RPMI8226 (cell line): Measurements from ENCODE around the gene ALX4.

Source experiments
- DNase-seq: peaks from one replicate; pipeline ENCODE4 v3.0.0-alpha.2; 2015

ALX4 gene

DNA sequence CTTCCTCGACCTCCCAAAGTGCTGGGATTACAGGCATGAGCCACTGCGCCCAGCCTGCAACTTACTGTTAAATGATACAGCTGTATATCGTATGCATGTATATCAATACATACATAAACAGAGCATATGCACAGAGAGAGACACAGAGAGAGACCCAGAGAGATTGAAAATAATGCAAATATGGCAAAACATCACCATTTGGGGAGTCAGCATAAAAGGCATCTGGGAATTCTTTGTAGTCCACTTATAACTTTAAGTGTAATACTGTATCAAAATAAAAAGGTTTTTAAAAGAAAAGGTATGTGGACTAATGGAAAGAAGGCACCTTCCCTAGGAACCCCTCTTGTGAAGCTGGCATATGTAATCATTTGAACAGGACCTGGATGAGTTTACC lies 21.8 kb downstream of the ALX4 start:
- DNase-seq: no peak

DNA sequence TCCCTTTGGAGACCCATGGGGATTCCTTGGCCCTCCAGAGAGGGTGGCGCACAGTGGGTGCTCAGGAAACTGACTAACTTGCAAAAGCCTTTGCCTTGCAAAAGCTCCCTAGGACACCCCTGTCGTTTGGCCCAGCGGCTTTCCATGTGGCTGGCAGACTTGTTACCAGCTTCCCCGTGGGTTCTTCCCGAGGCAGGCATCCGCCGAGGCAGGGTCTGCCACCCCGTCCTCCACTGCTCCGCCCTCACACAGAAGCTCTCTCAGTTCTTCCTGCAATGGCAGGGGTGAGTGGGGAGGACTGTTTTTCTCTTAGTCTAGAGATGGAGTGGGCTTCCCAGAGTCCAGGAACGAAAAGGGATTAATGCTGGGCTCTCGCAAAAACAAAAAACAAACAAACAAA lies 23.0 kb downstream of the ALX4 start:
- DNase-seq: no peak

DNA sequence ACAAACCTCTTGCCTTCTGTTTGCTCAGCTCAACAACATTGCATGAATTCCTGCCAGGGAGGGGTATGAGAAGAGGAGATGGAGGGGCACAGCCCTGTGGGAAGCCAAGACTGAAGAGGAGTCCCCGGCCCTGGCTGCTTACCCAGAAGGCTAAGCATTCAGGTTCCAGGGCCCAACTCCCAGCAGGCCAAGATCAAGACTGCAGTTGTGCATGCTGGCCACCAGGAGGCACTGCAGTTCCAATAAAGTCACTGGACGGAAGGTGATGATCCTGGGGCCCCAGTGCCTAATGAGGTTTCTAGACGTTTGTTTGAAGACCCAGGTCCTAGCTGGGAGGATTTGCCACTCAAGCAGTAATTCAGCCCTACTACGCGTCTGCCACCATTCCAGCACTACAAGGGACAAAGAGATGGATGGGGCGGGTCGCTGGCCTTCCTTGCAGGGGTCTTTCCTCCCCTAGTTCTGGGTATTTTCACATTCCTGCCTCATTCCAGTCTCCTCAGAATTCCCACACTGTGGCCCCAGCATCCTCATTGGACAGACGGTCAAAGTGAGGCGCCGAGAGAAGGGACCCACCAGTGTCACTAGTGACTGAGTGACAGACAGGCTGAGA lies 23.6 kb downstream of the ALX4 start:
- peak; percentile 57 for DNase-seq

DNA sequence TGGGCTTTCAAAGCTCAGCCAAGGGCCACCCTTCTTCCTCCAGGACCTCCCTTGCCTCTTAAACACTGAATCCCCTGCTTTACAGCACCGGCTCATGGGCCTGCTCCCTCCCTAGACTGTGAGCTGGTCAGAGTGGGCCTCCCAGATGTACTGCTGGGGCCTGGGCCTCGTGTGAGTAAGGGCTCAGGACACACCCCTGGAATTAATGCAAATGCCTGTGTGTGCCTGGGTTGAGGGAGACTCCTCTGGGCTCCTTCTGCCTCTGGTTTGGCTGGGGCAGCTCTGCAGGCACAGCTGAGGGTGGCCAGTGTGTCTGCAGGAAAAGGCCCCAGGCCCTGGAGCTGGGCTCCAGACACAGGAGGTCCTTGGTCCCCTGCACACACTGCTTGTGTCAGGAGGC lies 24.2 kb downstream of the ALX4 start:
- no peak for DNase-seq

DNA sequence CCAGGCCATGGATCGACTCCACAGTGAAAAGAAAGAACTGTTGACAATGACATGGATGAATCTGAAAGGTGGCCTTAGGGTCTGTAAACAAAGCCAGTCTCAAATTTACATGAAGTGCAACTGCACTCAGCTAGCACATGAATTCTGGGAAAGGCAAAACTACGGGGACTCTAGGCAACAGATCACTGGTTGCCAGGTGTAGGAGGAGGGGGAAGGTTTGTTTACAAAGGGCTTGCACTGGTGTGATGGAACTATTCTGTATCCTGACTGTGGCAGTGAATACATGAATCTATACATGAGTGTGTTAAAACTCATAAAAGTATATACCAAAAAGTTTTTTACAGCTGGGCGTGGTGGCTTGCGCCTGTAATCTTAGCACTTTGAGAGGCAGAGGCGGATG lies 27.3 kb downstream of the ALX4 start:
- DNase-seq: no peak

DNA sequence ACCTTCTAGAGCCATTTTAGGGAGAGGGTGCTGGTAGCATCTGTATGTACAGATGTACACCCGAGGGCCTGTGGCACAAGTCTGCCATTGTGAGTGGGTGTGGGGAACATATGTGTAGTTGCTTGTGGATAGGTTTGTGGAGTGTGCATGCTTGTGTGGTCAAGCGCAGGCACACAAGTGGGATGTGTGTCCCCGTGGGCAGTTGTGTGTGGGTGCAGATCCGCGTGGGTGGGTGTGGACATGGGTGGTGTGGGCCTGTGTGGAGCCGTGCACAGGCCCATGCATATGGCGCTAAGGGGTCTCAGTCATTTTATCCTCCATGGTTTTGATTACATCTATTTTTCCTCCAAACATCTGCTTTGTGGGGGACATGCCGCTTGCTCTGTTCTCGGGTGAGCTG lies 28.8 kb downstream of the ALX4 start:
- no peak for DNase-seq

DNA sequence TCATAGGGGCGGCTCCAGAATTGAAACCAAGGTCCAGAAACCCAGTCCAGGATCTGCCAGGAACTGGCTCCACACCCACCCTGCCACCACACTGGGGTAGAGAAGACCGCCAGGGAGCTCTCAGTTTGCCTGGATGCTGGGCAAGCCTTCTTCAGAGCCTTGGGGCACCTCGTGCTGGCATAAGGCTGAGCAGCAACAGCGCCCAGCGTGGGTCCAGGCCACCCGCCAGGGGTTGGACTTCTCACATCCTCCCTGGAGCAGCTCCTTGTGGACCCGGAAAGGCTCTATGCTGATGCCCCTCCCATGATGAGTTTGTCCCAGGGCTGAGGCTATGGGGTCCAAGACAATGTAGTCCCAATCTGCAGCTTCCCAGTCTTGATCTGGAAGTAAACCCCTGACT lies 29.7 kb downstream of the ALX4 start:
- DNase-seq: no peak

DNA sequence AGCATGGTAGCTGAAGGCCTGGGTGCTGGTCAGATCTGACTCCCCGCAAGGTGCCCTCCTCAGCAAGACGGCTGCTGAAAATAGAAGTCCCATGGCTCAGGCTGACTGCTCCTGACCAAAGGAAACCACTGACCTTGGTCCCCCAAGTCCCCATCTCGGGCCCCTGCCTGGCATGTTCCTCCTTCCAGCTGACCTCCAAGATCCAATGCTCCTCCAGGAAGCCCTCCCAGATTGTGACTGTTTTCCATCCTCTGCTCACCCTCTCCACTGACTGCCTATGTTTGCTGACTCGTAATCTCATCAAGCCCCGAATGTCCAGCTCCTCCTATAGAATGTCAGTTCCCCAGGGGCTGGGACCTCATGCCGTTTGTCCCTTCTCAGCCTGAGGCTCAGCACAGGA lies 30.5 kb downstream of the ALX4 start:
- DNase-seq: no peak

DNA sequence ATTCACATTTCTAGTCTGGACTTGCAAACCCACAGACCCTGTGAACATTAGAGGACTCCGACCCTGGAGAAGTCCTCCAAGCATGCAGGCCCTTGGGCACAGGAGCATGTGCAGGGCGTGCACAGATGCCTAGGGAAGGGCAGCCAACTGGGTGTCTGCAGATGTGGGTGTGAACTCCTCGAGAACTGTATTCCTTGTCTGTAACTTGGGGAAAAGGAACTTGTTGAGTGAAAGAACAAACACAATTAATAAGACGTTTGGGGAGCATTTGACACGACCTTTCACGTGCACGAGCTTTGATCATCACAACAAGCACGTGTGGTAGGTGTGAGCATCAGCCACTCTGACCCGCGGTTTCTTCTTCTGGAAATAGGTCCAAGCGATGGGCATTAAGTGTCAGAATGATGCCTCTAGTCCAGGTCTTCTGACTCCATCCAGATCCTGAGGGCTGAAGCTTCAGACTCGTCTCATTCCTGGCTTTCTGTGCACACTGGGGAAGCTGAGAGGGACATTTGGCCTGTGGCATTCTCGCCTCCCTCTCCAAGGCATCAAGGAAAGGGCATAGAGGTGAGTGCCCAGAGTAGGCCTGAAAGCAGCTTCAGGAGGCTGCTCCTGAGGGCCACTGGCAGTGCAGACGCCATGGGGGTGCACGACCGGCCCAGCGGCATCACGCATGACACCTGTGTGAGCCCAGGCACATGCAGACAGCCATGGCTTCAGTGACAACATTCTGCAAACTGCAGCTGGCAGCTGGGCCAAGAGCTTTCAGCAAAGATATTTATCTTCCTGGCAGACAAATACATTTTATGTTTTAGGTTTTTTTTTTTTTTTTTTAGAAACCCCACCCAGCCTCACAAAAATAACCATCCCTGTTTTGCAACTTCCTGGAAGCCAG lies 32.5 kb downstream of the ALX4 start:
- peak; percentile 23 for DNase-seq

DNA sequence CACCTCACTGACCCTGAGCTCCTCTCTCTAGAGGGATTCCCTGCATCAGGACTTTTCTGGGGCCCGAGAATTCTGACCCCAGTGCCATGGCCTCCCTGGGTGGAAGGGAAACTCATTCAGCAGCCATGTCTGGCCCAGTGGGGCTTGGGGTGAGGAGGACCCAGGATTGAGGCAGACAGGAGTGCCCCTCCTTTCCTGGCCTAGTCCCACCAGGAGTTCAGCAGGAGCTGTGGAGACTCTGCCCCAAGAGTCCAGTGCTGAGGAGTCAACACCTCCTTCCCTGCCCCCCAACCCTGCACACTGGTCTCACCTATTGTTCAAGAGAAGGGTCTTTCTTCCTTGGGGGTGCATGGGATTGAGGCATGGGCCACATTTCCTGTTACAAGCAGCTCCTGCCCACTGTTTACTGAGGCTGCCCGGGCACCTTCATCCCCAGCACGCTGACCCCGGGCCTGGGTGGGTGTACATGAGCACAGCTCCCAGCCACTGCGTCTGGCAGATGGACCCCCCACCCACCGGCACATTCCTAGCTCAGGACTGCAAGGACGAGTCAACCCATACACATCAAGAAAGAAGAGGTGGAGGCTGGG lies 33.9 kb downstream of the ALX4 start:
- no peak for DNase-seq

DNA sequence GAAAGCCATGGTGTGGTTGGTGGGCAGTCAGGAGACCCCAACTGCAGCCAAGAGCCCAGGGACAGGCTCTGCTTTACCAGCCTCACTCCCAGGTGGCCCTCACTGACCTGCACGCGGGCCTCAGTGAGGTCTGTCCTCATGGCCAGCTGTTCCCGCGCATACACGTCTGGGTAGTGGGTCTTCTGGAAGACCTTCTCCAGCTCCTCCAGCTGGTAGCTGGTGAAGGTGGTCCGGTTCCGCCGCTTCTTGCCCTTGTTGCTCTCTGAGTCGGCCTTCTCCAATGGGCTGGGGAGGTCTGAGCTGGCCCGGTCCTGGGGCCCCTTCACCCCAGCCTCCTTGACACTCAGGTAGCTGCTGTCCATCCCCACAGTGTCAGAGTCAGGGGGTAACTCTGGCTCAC lies 34.7 kb downstream of the ALX4 start:
- no peak for DNase-seq

DNA sequence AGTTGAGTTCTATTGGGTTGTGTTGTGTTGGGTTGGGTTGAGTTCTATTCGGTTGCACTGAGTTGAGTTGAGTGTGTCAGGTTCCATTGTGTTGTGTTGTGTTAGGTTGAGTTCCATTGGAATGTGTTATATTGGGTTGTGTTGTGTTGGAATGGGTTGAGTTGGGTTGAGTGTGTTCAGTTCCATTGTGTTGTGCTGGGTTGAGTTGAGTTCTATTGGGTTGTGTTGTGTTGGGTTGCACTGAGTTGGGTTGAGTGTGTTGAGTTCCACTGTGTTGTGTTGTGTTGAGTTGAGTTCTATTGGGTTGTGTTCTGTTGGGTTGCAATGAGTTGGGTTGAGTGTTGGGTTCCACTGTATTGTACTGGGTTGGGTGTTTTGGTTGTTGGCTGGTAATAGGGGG lies 35.5 kb downstream of the ALX4 start:
- no peak for DNase-seq

DNA sequence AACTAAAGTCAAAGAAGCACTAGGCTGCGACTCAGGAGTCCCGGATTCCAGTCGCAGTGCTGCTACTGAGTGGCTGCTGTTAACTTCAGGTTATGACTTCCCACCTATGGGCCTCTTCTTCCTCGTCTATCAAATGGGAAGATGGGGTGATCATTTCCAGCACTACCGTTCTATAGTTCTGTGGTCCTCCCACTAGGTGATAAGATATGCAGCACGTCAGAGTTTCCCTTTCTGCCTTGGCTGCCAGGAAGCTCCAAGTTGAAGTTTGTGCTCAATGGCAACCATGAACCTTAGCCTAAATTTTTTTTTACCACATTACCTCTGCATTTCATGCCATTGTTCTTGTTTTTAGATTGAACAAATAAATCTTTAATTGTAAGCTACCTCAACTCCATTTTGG lies 38.7 kb downstream of the ALX4 start:
- no peak for DNase-seq

DNA sequence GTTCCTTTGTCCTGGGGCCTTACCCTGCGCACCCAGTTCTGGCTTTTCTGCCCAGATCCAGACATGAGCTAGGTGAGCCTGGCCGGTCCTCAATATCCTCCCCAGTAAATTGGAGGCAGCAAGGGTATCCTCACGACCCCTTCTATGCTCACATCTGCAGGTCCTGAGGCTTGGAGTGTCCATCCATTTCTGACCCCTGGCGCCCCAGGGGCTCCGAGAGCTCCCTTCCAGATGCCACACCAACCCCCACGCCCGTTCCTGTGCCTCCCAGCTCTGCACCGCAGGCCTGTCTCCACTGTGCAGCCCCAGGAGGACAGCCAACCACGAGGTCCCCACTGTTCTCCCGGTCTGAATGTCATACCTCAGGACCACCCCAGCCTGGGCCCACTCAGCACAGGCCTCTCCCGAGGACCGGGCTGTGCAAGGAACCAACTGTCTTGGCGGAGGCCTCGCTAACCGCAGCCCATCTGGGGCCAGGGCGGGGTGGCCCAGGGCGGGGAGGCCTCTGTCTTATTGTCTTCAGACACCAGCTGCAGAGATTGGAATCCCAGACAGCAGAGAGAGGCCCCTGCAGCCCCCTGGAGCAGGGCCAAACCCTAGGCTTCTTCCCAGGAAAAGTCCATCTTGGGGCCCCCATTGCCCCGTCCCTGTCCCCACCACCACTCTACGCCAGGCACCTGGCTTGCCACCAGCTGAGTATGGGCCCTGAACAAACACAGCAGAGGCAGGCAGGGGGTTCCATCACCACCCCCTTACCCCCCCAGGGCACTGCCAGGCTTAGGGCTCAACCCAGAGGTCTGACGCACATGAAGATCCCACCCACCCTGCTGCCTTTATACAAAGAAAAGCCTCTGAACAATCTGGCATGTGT lies 39.3 kb downstream of the ALX4 start:
- peak; percentile 33 for DNase-seq

DNA sequence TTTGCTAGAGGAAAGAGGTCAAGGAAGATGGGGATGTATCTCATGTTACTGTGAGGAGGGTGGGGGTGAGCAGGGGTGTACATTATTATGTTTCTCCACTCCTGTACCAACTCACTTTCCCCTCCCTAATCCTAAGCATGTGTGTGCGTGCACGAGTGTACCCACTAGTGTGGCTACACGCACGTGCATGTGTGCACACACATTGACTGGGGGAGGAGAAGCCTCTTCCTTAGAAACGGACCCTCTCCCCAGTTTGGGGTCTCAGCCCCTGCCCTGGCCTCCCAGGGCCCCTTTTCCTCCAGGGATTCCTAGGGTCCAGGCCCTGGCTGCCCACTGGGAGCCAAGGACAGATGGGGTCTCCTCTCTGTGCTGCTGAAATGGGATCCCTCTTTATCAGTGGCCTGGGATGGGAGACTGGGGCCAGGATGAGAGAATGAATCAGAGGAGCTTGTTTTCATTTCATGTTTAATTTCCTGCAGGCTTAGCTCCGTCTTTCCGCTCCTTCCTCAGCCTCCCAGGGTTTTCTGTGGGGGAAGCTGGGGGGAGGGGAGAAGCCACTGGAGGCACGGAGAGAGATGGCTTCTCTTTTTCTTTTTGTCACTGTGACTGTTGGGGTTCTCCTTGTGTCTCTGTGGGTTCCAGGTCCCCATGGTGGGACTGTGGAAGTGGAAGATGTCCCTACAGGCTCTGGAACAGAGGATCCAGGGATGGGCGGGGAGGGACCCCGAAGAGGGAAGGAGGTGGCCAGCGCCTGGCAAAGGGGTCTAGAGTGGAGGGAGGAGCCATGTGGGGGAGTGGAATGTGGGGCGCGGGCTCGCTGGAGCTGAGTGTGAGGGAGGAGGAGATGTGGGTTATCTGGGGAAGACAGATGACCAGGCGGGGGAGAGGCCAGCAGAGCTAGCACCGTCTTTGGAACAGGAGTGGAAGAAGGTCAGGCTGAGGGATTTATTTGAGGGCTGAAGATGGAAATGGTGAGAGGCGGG lies 40.3 kb downstream of the ALX4 start:
- no peak for DNase-seq

DNA sequence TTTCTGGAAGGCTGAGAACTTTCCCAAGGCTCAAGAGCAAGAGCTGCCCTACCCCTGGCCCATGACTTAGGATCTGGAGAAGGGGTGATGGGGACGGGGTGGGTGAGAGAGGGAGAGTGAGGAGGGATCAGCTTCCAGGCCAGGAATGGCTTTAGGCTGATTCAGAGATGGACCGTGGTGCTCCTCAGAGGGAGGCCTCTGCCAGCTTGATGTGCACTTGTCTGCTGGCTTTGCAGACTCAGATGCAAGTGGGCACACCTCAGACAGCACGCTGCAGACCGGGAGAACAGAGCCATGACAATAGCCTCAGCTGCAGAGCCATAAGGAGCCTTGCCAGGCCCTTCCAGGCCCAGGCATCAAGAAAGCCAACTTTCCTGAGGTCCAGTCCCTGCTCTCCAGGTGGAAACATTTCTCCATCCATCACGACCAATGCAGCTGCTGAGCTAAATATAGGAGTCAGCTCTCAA lies 41.3 kb downstream of the ALX4 start:
- DNase-seq: no peak

DNA sequence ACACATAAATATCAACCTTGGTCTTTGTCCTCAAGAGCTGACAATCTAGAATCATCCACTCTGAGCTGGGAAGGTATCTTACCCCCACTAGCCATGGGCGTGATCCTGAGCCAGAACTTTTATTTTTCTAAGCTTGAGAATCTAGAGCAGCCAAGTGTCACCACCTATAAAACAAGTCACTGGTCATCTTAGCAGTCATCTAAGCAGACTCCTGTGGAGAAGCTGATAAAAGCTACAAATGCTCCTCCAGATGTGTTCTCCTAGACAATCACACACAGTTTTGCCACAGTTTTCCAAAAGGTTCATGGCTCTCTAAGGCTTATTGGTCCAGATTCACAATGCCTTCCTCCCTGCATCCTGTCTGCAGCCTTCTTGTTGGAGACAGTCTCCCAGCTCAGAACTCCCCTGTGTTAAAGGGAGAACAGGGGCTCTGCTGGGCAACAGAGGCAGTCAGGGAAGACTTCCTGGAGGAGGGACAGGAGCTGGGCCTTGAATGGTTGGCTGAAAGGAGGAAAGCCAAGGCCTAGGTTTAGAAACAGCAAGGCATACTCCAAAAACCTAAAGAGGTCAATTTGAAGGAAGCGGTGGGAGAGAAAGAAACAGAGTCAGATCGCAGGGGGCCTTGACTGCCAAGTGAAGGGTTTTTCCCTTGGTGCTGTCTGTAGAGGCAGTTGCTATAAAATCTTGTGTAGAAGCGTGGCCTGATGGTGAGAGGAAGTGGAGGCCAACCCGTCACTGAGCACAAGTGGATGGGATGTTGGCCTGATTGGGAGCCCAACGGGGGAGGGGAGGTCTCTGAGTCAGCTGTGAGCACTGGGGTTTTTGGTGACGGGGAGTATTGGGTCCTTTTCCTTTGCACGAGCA lies 42.0 kb downstream of the ALX4 start:
- no peak for DNase-seq

DNA sequence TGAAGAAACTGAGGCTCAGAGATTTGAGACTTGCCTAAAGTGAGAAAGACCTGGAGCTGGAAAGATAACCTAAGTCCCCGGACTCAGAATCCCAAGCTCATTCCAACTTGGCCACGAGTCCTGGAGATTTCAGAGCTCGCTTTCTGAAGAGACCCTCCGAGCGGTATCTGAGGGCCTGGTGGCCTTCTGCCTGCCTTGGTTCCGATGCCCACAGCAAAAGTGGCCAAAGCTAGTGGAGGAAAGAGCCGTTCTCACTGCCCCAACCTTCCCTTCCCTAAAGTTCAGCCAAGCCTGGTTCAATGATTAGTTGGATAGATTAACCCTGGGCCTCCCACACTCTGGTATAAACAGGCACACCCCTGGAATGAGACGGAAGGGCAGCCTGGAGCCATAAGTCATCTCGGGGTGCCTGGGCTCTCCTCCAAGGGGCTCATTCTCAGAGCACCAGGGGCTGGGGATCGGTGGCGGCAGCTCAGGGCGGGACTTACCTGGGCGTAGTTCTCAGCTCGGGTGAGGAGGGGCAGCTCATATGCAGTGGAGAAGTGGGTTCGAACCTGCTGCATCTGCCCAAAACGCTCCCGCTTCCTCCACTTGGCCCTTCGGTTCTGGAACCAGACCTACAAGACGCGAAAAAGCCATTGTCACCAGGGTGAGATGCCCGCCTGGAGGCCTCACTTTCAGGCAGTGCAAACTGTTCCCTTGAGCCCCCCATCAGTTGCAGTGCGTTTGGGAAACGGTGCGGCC lies 42.8 kb downstream of the ALX4 start:
- no peak for DNase-seq

DNA sequence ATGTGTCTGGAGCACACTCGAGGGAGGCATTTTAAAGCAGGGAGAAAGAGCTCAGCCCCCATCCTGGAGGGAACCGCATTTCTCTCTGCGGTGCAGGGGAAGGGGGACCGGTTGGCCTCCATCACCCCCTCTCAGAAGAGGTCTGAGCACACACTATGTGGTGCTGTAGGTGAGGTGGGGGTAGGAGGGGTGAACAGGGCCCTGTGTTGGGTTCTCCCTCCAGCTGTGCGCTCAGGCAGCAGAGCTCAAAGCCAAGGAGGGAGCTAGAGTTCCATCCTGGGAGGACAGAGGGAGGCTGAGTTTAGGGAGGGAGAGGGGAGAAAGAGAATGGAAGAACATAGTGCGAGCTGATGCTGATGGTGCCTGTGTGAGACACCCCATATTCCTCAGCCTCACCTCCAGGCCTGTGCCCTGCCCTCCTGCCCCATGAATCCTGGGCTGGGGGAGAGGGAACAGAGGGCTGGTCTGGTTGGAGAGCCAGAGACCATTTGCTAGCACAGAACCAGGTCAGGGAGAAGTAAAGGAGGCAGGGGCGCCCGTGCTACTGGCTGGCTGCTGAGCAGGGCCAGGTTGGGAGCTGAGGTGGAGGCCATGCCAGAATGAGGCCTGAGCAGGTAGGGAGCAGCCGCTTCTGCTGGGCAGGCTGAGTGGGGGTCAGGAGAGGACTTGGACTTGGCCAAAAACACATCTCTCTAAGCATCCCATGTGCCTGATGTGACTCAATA lies 43.7 kb downstream of the ALX4 start:
- DNase-seq: no peak
